ENCODE data around the gene HOPX. TPM values are rescaled to one million over a fixed set of nuclear protein-coding genes. Genes with fewer than 3 reads are reported as not detected.
"Not testable (repeated sequence)": the region's sequence is repeated elsewhere in the genome, so short reads cannot be mapped to it uniquely, and the experiment has no call there.

The HOPX gene
- total and polyA plus RNA-seq, 9 donors, result 13.2 to 22.8 (median 18.1) TPM

GRCh38 chr4:56674984-56675383 is 6.1 kb downstream of the HOPX start:
- Histone ChIP-seq H3K36me3 (ENCODE audit: control insufficient read depth, insufficient read depth, low read length) (no peaks in the 10 kb centered on the region), H3K9me3 (replicated peaks; ENCODE audit: control insufficient read depth, low read depth, low read length) (no peaks in the 10 kb centered on the region), H3K27me3 (ENCODE audit: control insufficient read depth, insufficient read depth, low read length) (no peaks in the 10 kb centered on the region), H3K27ac (ENCODE audit: low read length) (no peak overlapping the region), H3K4me3 (ENCODE audit: low read length) (no peak overlapping the region), H3K4me1 (ENCODE audit: control insufficient read depth, insufficient read depth, low read length) (no peaks in the 10 kb centered on the region)
- DNase-seq, result no peak
- no CpG with 5 or more reads among the region's 3 CpGs for WGBS (ENCODE audit: insufficient coverage)

DNA sequence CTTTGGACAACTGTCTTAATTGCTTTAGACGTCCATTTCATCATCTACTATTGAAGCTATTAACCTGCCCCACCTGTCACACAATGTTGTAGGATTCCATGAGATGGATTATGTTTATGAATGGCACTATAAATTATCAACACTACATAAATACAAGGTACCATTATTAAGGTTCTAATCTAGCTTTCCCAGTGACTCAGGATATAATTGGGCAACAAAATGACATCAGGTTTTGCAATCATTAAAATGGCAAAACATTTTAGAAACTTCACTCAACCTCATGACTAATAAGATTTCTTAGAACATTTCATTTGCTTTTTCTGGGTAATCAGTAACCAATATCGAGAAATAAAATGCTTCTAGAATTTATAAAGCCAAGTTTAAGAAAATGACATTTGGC is 9.2 kb downstream of the HOPX start:
- H3K27ac ChIP-seq (ENCODE audit: low read length), result no peak overlapping the region
- no CpG with 5 or more reads among the region's 2 CpGs for WGBS (ENCODE audit: insufficient coverage)
- no peak for DNase-seq
- H3K27me3 ChIP-seq (ENCODE audit: control insufficient read depth, insufficient read depth, low read length), result no peaks in the 10 kb centered on the region
- H3K9me3 ChIP-seq (replicated peaks; ENCODE audit: control insufficient read depth, low read depth, low read length), result peaks cover 3% of the 10 kb centered on the region
- H3K4me1 ChIP-seq (ENCODE audit: control insufficient read depth, insufficient read depth, low read length), result no peaks in the 10 kb centered on the region
- H3K36me3 ChIP-seq (ENCODE audit: control insufficient read depth, insufficient read depth, low read length), result no peaks in the 10 kb centered on the region
- no peak overlapping the region for H3K4me3 ChIP-seq (ENCODE audit: low read length)

DNA sequence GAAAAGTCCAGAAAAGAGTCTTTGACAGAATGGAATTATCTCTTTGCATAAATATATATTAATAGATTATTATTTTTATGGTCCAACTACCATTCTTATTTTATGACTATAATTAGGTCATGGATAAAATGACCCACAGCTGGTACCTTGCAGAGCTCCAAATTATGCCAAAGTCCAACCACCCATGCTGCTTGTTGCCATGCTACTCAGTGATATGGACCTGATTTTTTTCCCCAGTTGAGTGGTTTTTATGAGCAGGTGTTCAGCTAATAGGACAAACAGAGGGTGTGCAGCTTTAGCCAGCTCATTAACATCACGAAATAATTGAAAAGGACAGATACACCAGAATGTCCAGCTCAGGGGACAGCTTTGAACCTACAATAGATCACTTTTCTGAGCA is 9.7 kb downstream of the HOPX start:
- DNase-seq, result no peak
- H3K27me3 ChIP-seq (ENCODE audit: control insufficient read depth, insufficient read depth, low read length), result no peaks in the 10 kb centered on the region
- no peaks in the 10 kb centered on the region for H3K4me1 ChIP-seq (ENCODE audit: control insufficient read depth, insufficient read depth, low read length)
- H3K9me3 ChIP-seq (replicated peaks; ENCODE audit: control insufficient read depth, low read depth, low read length), result peaks cover 3% of the 10 kb centered on the region
- H3K27ac ChIP-seq (ENCODE audit: low read length), result no peak overlapping the region
- H3K4me3 ChIP-seq (ENCODE audit: low read length), result no peak overlapping the region
- no peaks in the 10 kb centered on the region for H3K36me3 ChIP-seq (ENCODE audit: control insufficient read depth, insufficient read depth, low read length)
- 100% methylated on average over 1 of the region's 1 CpG for whole genome bisulfite sequencing (ENCODE audit: insufficient coverage)

DNA sequence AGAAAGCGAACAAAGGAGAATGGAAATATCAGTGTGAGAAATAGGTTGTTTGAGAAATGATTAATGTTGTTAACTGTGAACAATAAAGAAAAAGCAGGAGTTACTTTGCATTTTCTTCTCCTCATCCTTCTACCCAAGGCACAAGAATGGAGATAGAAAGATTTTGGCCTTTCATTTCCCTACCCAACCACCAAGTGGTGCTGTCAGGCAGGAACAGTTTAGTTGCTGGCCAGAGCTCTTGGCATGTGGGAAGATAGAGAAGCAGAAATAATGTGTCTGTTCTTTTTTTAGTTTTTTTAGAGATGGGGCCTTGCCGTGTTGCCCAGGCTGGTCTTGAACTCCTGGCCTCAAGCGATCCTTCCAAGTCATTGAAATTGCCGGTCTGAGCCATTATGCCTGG is 12.8 kb downstream of the HOPX start:
- no peak overlapping the region for H3K4me3 ChIP-seq (ENCODE audit: low read length)
- no CpG with 5 or more reads among the region's 4 CpGs for WGBS (ENCODE audit: insufficient coverage)
- no peak overlapping the region for H3K27ac ChIP-seq (ENCODE audit: low read length)
- peaks cover 4% of the 10 kb centered on the region for H3K27me3 ChIP-seq (ENCODE audit: control insufficient read depth, insufficient read depth, low read length)
- no peaks in the 10 kb centered on the region for H3K36me3 ChIP-seq (ENCODE audit: control insufficient read depth, insufficient read depth, low read length)
- no peak for DNase-seq
- H3K4me1 ChIP-seq (ENCODE audit: control insufficient read depth, insufficient read depth, low read length), result no peaks in the 10 kb centered on the region
- peaks cover 3% of the 10 kb centered on the region for H3K9me3 ChIP-seq (replicated peaks; ENCODE audit: control insufficient read depth, low read depth, low read length)

- not testable (repeated sequence) for H3K27me3 ChIP-seq (ENCODE audit: control insufficient read depth, insufficient read depth, low read length); DNase-seq; H3K4me1 ChIP-seq (ENCODE audit: control insufficient read depth, insufficient read depth, low read length); H3K36me3 ChIP-seq (ENCODE audit: control insufficient read depth, insufficient read depth, low read length); H3K27ac ChIP-seq (ENCODE audit: low read length); H3K4me3 ChIP-seq (ENCODE audit: low read length); H3K9me3 ChIP-seq (replicated peaks; ENCODE audit: control insufficient read depth, low read depth, low read length)
- WGBS (ENCODE audit: insufficient coverage), result no CpG with 5 or more reads among the region's 1 CpG
These were observed 13.7 kb downstream of the HOPX start for GRCh38 chr4:56667396-56667795.

DNA sequence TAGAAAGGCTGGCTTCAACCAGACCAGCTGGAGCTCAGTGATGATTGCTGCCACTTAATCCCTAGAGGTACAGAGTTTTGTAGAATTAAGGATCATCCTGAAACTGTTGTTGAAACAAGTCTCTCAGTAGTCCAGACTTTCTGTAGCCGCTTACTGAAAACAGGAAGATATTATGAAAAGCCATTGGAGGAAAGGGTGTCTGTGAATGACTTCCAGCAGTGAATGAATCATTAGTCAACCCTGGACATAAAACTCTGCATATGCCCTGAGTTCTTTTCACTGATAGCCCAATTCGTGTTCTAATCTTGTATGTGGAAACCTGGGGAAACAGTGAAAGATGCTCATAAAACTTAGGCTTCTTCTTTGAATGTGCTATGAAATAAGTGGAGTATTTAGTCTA is 14.8 kb downstream of the HOPX start:
- H3K4me1 ChIP-seq (ENCODE audit: control insufficient read depth, insufficient read depth, low read length), result no peaks in the 10 kb centered on the region
- H3K9me3 ChIP-seq (replicated peaks; ENCODE audit: control insufficient read depth, low read depth, low read length), result peaks cover 3% of the 10 kb centered on the region
- no peak for DNase-seq
- no peak overlapping the region for H3K4me3 ChIP-seq (ENCODE audit: low read length)
- 100% methylated on average over 1 of the region's 2 CpGs for whole genome bisulfite sequencing (ENCODE audit: insufficient coverage)
- H3K27ac ChIP-seq (ENCODE audit: low read length), result no peak overlapping the region
- peaks cover 4% of the 10 kb centered on the region for H3K27me3 ChIP-seq (ENCODE audit: control insufficient read depth, insufficient read depth, low read length)
- H3K36me3 ChIP-seq (ENCODE audit: control insufficient read depth, insufficient read depth, low read length), result no peaks in the 10 kb centered on the region

DNA sequence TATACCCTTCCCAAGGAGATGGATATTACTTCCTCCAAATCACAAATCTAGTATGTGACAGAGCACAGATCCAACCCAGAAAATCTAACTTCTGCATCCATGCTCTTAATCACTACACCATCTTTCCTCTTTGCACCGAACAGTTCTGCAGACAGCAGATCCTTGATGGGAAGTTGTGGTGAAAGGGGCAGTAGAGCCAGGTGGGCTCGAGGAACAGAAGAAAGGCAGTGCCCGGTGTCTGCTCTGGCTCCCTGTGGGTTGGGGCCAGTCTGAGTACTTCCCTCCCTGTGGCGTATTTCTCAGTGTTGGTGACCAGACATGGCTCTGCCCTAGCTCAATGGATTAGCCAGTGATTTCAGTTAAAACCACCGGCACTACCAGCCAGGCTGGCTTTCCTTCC is 15.3 kb downstream of the HOPX start:
- Histone ChIP-seq H3K9me3 (replicated peaks; ENCODE audit: control insufficient read depth, low read depth, low read length) (peaks cover 3% of the 10 kb centered on the region), H3K27ac (ENCODE audit: low read length) (no peak overlapping the region), H3K4me1 (ENCODE audit: control insufficient read depth, insufficient read depth, low read length) (no peaks in the 10 kb centered on the region), H3K36me3 (ENCODE audit: control insufficient read depth, insufficient read depth, low read length) (no peaks in the 10 kb centered on the region), H3K27me3 (ENCODE audit: control insufficient read depth, insufficient read depth, low read length) (peaks cover 4% of the 10 kb centered on the region), H3K4me3 (ENCODE audit: low read length) (no peak overlapping the region)
- 70% methylated on average over 2 of the region's 5 CpGs for WGBS (ENCODE audit: insufficient coverage)
- no peak for DNase-seq

GRCh38 chr4:56662782-56663468 is 18.2 kb downstream of the HOPX start:
- WGBS (ENCODE audit: insufficient coverage), result 100% methylated on average over 1 of the region's 3 CpGs
- H3K27me3 ChIP-seq (ENCODE audit: control insufficient read depth, insufficient read depth, low read length), result peaks cover 6% of the 10 kb centered on the region

GRCh38 chr4:56659946-56660345 is 21.1 kb downstream of the HOPX start:
- Histone ChIP-seq H3K4me1 (ENCODE audit: control insufficient read depth, insufficient read depth, low read length) (peaks cover 9% of the 10 kb centered on the region), H3K9me3 (replicated peaks; ENCODE audit: control insufficient read depth, low read depth, low read length) (no peaks in the 10 kb centered on the region), H3K27me3 (ENCODE audit: control insufficient read depth, insufficient read depth, low read length) (peaks cover 29% of the 10 kb centered on the region), H3K36me3 (ENCODE audit: control insufficient read depth, insufficient read depth, low read length) (no peaks in the 10 kb centered on the region), H3K27ac (ENCODE audit: low read length) (no peak overlapping the region), H3K4me3 (ENCODE audit: low read length) (no peak overlapping the region)
- peak; percentile 69 for DNase-seq
- WGBS (ENCODE audit: insufficient coverage), result no CpG with 5 or more reads among the region's 1 CpG

More at GRCh38 chr4:56662782-56663468, 18.2 kb downstream of the HOPX start:
- Histone ChIP-seq H3K36me3 (ENCODE audit: control insufficient read depth, insufficient read depth, low read length) (no peaks in the 10 kb centered on the region), H3K4me1 (ENCODE audit: control insufficient read depth, insufficient read depth, low read length) (no peaks in the 10 kb centered on the region), H3K9me3 (replicated peaks; ENCODE audit: control insufficient read depth, low read depth, low read length) (no peaks in the 10 kb centered on the region), H3K4me3 (ENCODE audit: low read length) (no peak overlapping the region), H3K27ac (ENCODE audit: low read length) (no peak overlapping the region)
- DNase-seq, result no peak

DNA sequence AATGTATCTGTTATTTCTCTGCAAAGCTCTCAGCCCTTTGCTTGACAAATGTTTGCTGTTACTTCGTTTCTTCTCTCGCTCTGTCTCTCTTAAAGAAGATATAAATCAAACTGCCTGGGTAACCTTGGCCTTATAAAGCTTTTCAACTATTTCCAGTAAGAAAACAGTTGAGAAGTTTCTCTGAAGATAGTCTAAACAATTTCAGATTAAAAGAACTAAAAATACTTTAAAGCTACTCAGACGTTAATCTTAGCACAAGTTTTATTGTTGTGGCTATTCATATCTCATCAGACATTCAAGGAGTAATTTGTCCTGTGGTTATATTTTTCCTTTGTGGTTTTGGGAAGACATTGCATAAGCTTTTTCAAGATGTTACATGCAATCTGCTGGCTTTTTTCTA is 22.6 kb downstream of the HOPX start:
- H3K4me3 ChIP-seq (ENCODE audit: low read length), result no peak overlapping the region
- H3K27me3 ChIP-seq (ENCODE audit: control insufficient read depth, insufficient read depth, low read length), result peaks cover 35% of the 10 kb centered on the region
- WGBS (ENCODE audit: insufficient coverage), result no CpG with 5 or more reads among the region's 3 CpGs

DNA sequence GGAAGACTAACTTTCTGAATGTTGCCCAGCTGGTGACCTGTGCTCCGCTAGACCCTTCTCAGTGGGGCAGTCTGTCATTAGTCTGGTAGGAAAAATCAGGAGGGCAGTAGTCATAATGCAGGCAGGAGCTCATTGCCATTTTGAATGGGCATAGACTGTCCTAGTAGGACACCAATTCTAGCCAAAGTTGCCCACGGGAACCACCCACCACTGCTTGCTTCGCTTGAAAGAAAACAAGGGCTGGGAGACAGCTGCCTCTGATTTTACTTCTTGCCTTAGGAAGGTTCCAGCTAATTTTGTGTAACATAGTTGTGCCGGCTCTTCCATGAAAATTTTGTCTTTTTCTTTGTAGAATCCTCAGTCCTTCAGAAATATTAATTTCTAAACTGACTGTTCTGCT is 23.3 kb downstream of the HOPX start:
- no peak overlapping the region for H3K27ac ChIP-seq (ENCODE audit: low read length)
- H3K9me3 ChIP-seq (replicated peaks; ENCODE audit: control insufficient read depth, low read depth, low read length), result no peaks in the 10 kb centered on the region
- H3K27me3 ChIP-seq (ENCODE audit: control insufficient read depth, insufficient read depth, low read length), result peaks cover 35% of the 10 kb centered on the region
- no peaks in the 10 kb centered on the region for H3K36me3 ChIP-seq (ENCODE audit: control insufficient read depth, insufficient read depth, low read length)
- DNase-seq, result no peak
- WGBS (ENCODE audit: insufficient coverage), result 86% methylated on average over 3 of the region's 4 CpGs
- no peak overlapping the region for H3K4me3 ChIP-seq (ENCODE audit: low read length)
- H3K4me1 ChIP-seq (ENCODE audit: control insufficient read depth, insufficient read depth, low read length), result peaks cover 21% of the 10 kb centered on the region

More for the DNA sequence above, 22.6 kb downstream of the HOPX start:
- no peaks in the 10 kb centered on the region for H3K36me3 ChIP-seq (ENCODE audit: control insufficient read depth, insufficient read depth, low read length)
- H3K27ac ChIP-seq (ENCODE audit: low read length), result no peak overlapping the region
- peaks cover 19% of the 10 kb centered on the region for H3K4me1 ChIP-seq (ENCODE audit: control insufficient read depth, insufficient read depth, low read length)
- no peak for DNase-seq
- H3K9me3 ChIP-seq (replicated peaks; ENCODE audit: control insufficient read depth, low read depth, low read length), result no peaks in the 10 kb centered on the region
